HG02642 (cell line): ENCODE measurements around the gene PTGES3L.
"Not testable (repeated sequence)": the region's sequence is repeated elsewhere in the genome, so short reads cannot be mapped to it uniquely, and the experiment has no call there.

ENCODE experiments used
- ATAC-seq: cut with Tn5 transposase; IDR thresholded peaks from one replicate; pipeline ENCODE4 v1.9.1; 2021; ENCODE audit warnings: mild to moderate bottlenecking; ENCODE audit not compliant: unreplicated experiment, poor library complexity

Gene PTGES3L

GRCh38 chr17:43014649-43015542 is 35.0 kb upstream of the PTGES3L start:
- ATAC-seq: no peak

GRCh38 chr17:43014020-43014648 is 34.3 kb upstream of the PTGES3L start:
- no peak for ATAC-seq

GRCh38 chr17:43013296-43013695 is 33.4 kb upstream of the PTGES3L start:
- ATAC-seq: no peak

GRCh38 chr17:43011728-43012472 is 32.0 kb upstream of the PTGES3L start:
- no peak for ATAC-seq

GRCh38 chr17:43010667-43011308 is 30.9 kb upstream of the PTGES3L start:
- no peak for ATAC-seq

GRCh38 chr17:43006639-43007551 is 27.0 kb upstream of the PTGES3L start, which contains the start of gene IFI35:
TSS of gene IFI35 (plus strand) at chr17:43006784. CDS start at chr17:43006948, 164 bp downstream.
- ATAC-seq: peak; percentile 88

GRCh38 chr17:43003542-43004172 is 23.8 kb upstream of the PTGES3L start:
- ATAC-seq: no peak

GRCh38 chr17:43000894-43001293 is 21.0 kb upstream of the PTGES3L start:
- not testable (repeated sequence) for ATAC-seq

- ATAC-seq: no peak
These were observed 19.2 kb upstream of the PTGES3L start for GRCh38 chr17:42999003-42999525.

GRCh38 chr17:42997984-42998938 is 18.4 kb upstream of the PTGES3L start, which contains the start of gene RPL27:
TSS of gene RPL27 (plus strand) at chr17:42998419. CDS start at chr17:42998751, 332 bp downstream.
- ATAC-seq: peak; percentile 91

GRCh38 chr17:42997390-42997983 is 17.6 kb upstream of the PTGES3L start:
- ATAC-seq: no peak

- ATAC-seq: not testable (repeated sequence)
These were observed 14.0 kb upstream of the PTGES3L start for GRCh38 chr17:42993913-42994312.

- ATAC-seq: no peak
These were observed 13.0 kb upstream of the PTGES3L start for GRCh38 chr17:42992872-42993271.

GRCh38 chr17:42991471-42991870 is 11.6 kb upstream of the PTGES3L start:
- ATAC-seq: no peak

GRCh38 chr17:42989726-42990652 is 10.1 kb upstream of the PTGES3L start:
- no peak for ATAC-seq

- ATAC-seq: no peak
These were observed 9.3 kb upstream of the PTGES3L start for GRCh38 chr17:42989141-42989540.
